NCI-H2227 treated with DMSO at 0.1 percent for 48 hours (cell line): ENCODE data around the gene CFI.

Source experiments
- DNase-seq: peaks from one replicate; lab custom pipeline; 2025; lab: John Stamatoyannopoulos, UW

Gene CFI

GRCh38 chr4:109801895-109802319 is at the start of gene CFI:
Gene CFI (minus strand): TSS chr4:109801999. CDS start chr4:109801971, 28 bp downstream.
- DNase-seq, result peak; percentile 53

GRCh38 chr4:109850601-109851000 is 48.8 kb upstream of the CFI start:
- DNase-seq, result no peak

DNA sequence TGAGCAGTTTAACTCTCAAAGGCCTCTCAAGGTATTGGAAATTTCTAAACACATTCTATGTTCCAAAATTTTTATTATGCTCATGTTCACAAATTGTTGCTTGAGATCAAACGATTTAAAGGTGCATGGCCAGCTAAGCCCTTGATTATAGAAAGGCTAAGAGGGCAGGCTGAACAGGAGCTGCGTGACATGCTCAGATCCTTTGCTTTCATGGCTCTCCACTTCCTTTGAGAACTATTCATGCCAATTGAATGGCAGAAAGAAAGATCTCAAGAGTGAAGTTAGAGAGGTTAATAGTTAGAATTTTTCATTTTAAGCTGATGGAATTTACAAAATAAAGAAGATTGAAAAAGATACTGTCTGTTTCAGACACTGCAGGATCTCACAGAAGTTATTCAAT is 46.7 kb upstream of the CFI start:
- no peak for DNase-seq

GRCh38 chr4:109847896-109848442 is 46.2 kb upstream of the CFI start, which contains the start of gene LRIT3:
Gene LRIT3 (plus strand): TSS chr4:109848107. CDS start chr4:109848202, 95 bp downstream.
- DNase-seq, result no peak

GRCh38 chr4:109846395-109847098 is 44.7 kb upstream of the CFI start:
- no peak for DNase-seq

GRCh38 chr4:109836985-109837384 is 35.2 kb upstream of the CFI start:
- no peak for DNase-seq

GRCh38 chr4:109833756-109834155 is 32.0 kb upstream of the CFI start:
- DNase-seq, result no peak

- no peak for DNase-seq
These were observed 25.9 kb upstream of the CFI start, which contains the start of gene RRH for GRCh38 chr4:109827672-109828071. Gene RRH (plus strand): TSS chr4:109827972. CDS start chr4:109828028, 56 bp downstream.

DNA sequence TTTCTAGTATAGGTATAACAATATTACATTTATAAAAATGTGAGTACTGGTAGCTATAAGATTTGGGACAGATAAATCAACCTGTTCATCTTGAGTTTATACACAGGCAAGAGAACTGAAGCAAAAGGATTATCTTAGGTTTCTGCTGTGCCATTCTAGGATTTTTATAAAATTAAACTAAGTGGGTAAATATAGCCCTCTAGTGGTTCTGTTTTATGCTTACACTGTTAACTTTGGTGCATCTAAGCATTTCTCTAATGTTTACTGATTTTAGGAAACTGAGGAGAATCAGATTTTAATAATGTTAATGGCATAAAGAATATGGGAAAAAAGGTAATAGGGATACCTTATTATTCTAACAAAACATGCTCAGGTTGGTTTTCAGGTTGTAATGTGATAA is 24.9 kb upstream of the CFI start:
- DNase-seq, result peak; percentile 4

DNA sequence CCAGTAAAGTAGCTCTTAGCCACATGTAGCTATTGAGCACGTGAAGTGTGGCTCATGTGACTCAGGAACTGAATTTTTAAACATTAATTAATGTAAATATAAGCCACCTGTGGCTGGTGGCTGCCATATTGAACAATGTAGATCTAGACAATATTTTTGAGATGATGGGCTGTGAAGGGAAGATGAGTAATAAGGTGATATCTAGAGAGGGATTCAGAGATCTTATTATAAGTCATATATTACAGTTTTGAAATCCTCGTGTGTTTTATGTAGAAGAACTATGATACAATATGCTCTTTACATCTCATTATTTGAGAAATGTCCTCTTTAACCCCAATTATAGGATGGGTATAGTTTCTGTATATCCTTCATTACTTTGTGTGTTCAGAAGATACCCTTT is 19.4 kb upstream of the CFI start:
- DNase-seq, result no peak

GRCh38 chr4:109820563-109820962 is 18.8 kb upstream of the CFI start:
- no peak for DNase-seq

DNA sequence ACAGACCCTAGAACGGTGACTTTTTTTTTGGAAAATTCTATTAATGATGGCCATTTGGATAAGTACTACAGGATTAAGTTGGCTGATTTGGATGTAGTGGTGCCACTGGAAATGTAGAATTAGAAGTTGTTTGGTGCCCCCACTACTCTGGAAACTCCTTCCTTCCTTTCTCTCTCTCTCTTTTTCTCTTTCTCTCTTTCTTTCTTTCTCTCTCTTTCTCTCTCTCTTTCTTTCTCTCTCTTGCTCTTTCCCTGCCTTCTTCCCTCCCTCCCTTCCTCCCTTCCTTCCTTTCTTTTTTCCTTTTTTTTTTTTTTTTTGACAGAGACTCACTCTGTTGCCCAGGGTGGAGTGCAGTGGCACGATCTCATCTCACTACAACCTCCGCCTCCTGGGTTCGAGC is 16.5 kb upstream of the CFI start:
- no peak for DNase-seq

DNA sequence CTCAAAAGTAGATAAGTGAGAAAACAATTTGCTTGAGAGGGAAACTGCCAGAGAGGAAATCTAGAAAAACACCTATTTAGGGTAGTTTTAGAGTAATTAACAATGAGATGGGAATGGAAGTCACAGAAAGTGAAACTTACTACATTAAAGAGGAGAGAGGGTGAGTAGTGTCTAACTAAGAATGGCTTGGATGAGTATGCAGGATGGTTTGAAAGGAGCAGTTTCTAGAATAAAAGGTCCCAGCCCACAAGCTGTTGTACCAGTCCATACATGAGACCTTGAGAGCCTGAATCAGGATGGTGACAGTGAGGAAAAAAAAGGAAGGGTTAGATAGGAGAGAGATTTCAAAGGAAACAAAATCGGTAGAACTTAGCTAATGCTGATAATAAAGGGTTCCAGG is 15.1 kb upstream of the CFI start:
- DNase-seq, result no peak

DNA sequence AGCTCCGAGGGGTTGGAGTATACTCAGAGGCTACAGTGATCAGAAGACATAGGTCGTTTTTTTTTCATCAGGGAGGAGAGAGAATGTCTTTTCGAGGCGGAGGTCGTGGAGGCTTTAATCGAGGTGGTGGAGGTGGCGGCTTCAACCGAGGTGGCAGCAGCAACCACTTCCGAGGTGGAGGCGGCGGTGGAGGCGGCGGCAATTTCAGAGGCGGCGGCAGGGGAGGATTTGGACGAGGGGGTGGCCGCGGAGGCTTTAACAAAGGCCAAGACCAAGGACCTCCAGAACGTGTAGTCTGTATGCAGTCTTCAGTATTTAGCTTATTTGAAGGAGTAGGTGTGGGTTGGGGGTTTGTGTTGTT is 14.3 kb upstream of the CFI start:
- no peak for DNase-seq

GRCh38 chr4:109815151-109816081 is 13.6 kb upstream of the CFI start, which contains the start of gene GAR1:
Gene GAR1 (plus strand): TSS chr4:109815762. CDS start chr4:109816165, 403 bp downstream.
- peak; percentile 84 for DNase-seq

DNA sequence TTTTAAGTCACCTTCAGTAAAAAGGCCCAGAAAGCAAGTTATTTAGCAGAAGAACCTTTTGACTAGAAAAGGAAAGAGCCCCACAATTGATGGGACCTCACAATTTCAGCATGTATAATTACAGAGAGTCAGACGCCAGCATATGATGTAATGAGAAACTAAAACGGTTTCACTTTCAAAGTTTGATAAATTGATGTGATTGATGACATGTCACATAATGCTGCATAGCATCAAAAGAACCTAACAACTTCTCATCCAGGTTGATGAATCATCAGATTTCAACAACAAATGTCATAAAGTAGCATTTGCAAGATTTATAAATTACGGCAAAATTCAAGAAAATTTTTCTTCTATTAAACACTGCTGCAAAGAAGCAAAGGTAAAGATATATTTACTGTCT is 9.9 kb upstream of the CFI start:
- DNase-seq, result no peak

GRCh38 chr4:109810552-109811387 is 9.0 kb upstream of the CFI start:
- no peak for DNase-seq

DNA sequence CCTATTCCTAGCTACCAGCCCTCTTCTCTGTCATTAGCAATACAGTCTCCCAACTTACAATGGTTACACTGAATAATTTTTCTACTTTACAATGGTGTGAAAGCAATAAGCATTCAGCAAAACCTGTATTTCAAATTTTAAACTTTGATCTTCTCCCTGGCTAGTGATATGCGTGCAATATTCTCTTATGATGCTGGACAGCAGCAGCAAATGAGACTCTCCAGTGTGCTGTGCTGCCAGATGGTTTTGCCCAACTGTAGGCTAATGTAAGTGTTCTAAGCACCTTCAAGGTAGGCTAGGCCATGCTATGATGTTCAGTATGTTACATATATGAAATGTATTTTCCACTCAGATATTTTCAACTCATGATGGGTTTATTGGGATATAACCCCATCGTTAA is 7.9 kb upstream of the CFI start:
- DNase-seq, result no peak

DNA sequence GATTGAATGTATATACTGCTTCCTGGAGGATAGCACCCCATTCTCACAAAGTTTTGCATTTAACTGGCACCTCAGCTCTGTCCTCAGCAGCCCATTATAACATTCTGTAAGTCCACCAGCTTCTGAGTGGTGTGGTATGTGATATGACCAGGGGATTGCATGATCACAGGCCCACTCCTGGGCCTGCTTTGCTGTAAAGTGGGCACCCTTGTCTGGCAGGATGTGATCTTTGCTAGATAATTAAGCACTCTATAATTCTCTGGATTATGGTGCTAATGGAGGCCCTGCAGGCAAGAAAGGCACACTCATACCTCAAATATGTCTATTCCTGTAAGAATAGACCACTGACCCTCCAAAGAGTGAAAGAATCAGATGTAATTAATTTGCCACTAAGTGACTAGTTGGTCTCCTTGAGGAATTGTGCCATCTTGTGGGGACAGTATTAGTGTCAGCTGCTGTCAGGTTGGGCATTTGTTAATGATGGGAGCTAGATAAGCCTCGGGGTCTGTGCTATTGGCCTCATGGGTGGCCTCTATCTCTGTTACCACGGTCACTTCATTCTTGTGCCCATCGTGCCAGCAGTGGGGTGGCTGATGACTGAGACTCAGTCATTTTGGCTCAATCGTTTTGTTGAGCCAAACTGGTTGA is 2.2 kb upstream of the CFI start:
- peak; percentile 47 for DNase-seq

GRCh38 chr4:109801099-109801789 is 555 bp downstream of the CFI start:
- DNase-seq, result peak; percentile 37

GRCh38 chr4:109798866-109799265 is 2.9 kb downstream of the CFI start:
- DNase-seq, result no peak
